Neural cell (in vitro differentiated cells): ENCODE measurements around the gene JAG2. TPM values are rescaled to one million over a fixed set of nuclear protein-coding genes. Genes with fewer than 3 reads are reported as not detected.

Experiments used
- H2AFZ ChIP-seq: fragments of 200-600, 300-800 bp; sonication (generic), shearing (Covaris generic); 2 replicates; pipeline ENCODE4 v1.6.0; 2014; ENCODE audit warnings: low read depth, mild to moderate bottlenecking, antibody characterized with exemption, low read length, moderate library complexity
- H3F3A ChIP-seq: fragments of 200-600 bp; shearing (Covaris generic); 2 replicates; pipeline ENCODE4 v1.6.1; 2016; ENCODE audit warnings: mild to moderate bottlenecking, moderate library complexity, mixed read lengths, antibody characterized with exemption, low read length; ENCODE audit not compliant: insufficient read depth, poor library complexity, severe bottlenecking
- H3K27ac ChIP-seq: fragments of 200-600, 300-800 bp; sonication (generic), shearing (Covaris generic); 2 replicates; pipeline ENCODE4 v1.5.1; 2014; ENCODE audit warnings: mild to moderate bottlenecking, low read length, moderate library complexity
- H3K27me3 ChIP-seq: fragments of 300-800, 200-600 bp; sonication (generic), shearing (Covaris generic); 2 replicates; pipeline ENCODE4 v1.6.0; 2014; ENCODE audit warnings: mild to moderate bottlenecking, low read depth, low read length, moderate library complexity; ENCODE audit not compliant: insufficient read depth
- H3K36me3 ChIP-seq: fragments of 300-800, 200-600 bp; sonication (generic), shearing (Covaris generic); 2 replicates; pipeline ENCODE4 v1.5.1; 2014; ENCODE audit warnings: mild to moderate bottlenecking, antibody characterized with exemption, low read length, moderate library complexity; ENCODE audit not compliant: insufficient read depth
- H3K4me2 ChIP-seq: fragments of 300-800, 200-600 bp; sonication (generic), shearing (Covaris generic); 2 replicates; pipeline ENCODE4 v1.6.0; 2014; ENCODE audit warnings: mild to moderate bottlenecking, low read length
- H3K4me3 ChIP-seq: fragments of 300-800, 200-600 bp; sonication (generic), shearing (Covaris generic); 2 replicates; pipeline ENCODE4 v1.5.1; 2014; ENCODE audit warnings: mild to moderate bottlenecking, low read length, moderate library complexity
- H3K79me2 ChIP-seq: fragments of 200-600 bp; shearing (Covaris generic); replicated peaks from 2 replicates; pipeline ENCODE4 v1.6.0; 2014; ENCODE audit warnings: mild to moderate bottlenecking, low read length, moderate library complexity; ENCODE audit not compliant: insufficient read depth
- H3K9ac ChIP-seq: fragments of 300-800, 200-600 bp; sonication (generic), shearing (Covaris generic); 2 replicates; pipeline ENCODE4 v1.6.1; 2016; ENCODE audit warnings: mild to moderate bottlenecking, low read length, mixed read lengths
- H3K9me2 ChIP-seq: fragments of 200-600 bp; shearing (Covaris generic); 2 replicates; pipeline ENCODE4 v1.6.1; 2016; ENCODE audit warnings: mild to moderate bottlenecking, low read length, mixed read lengths; ENCODE audit not compliant: insufficient read depth
- H3K9me3 ChIP-seq: fragments of 200-600, 300-800 bp; sonication (generic), shearing (Covaris generic); 2 replicates; pipeline ENCODE4 v1.6.1; 2016; ENCODE audit warnings: mild to moderate bottlenecking, mixed run types, low read length, moderate library complexity, mixed read lengths
- H4K20me1 ChIP-seq: fragments of 200-600 bp; shearing (Covaris generic); 2 replicates; pipeline ENCODE4 v1.6.1; 2016; ENCODE audit warnings: mild to moderate bottlenecking, mixed run types; ENCODE audit not compliant: insufficient read depth
- CTCF ChIP-seq: fragments of 450-650 bp; IDR thresholded peaks from 2 replicates; pipeline ENCODE4 v1.5.1; 2014; ENCODE audit warnings: antibody characterized with exemption, mild to moderate bottlenecking, moderate library complexity; ENCODE audit not compliant: poor library complexity, severe bottlenecking
- EP300 ChIP-seq: fragments of 450-650 bp; conservative IDR thresholded peaks from 2 replicates; pipeline ENCODE4 v1.6.1; 2014; ENCODE audit warnings: antibody characterized with exemption, mild to moderate bottlenecking, moderate library complexity; ENCODE audit not compliant: poor library complexity, severe bottlenecking
- EZH2 ChIP-seq: fragments of 200-600, 300-800 bp; shearing (Covaris generic), sonication (generic); IDR thresholded peaks from 2 replicates; pipeline ENCODE4 v1.6.1; 2014; ENCODE audit warnings: antibody characterized with exemption, low read length, borderline replicate concordance, mild to moderate bottlenecking; ENCODE audit not compliant: insufficient read depth, poor library complexity, severe bottlenecking
- MXI1 ChIP-seq: fragments of 450-650 bp; conservative IDR thresholded peaks from 2 replicates; pipeline ENCODE4 v1.6.1; 2014; ENCODE audit warnings: antibody characterized with exemption, mild to moderate bottlenecking; ENCODE audit not compliant: poor library complexity, severe bottlenecking
- POLR2AphosphoS5 ChIP-seq: IDR thresholded peaks from 2 replicates; pipeline ENCODE4 v1.6.1; 2012
- RAD21 ChIP-seq: fragments of 450-650 bp; conservative IDR thresholded peaks from 2 replicates; pipeline ENCODE4 v1.6.1; 2014; ENCODE audit warnings: antibody characterized with exemption, mild to moderate bottlenecking, moderate library complexity
- REST ChIP-seq: IDR thresholded peaks from 2 replicates; pipeline ENCODE4 v1.6.1; 2012; ENCODE audit warnings: borderline replicate concordance
- SMC3 ChIP-seq: fragments of 450-650 bp; conservative IDR thresholded peaks from 2 replicates; pipeline ENCODE4 v1.6.1; 2014; ENCODE audit warnings: antibody characterized with exemption, mild to moderate bottlenecking, moderate library complexity; ENCODE audit not compliant: poor library complexity
- TAF1 ChIP-seq: IDR thresholded peaks from 2 replicates; pipeline ENCODE4 v1.6.1; 2012; ENCODE audit warnings: low read depth
- polyA plus RNA-seq: library from polyadenylated mRNA; depleted of rRNA; stranded (reverse); fragments of >200 nt; gene quantifications from 2 replicates; pipeline ENCODE4 v1.2.3, GENCODE V29; 2014

JAG2 gene
- polyA plus RNA-seq, 1 donor from 2014 or later, result 20.3 TPM

DNA sequence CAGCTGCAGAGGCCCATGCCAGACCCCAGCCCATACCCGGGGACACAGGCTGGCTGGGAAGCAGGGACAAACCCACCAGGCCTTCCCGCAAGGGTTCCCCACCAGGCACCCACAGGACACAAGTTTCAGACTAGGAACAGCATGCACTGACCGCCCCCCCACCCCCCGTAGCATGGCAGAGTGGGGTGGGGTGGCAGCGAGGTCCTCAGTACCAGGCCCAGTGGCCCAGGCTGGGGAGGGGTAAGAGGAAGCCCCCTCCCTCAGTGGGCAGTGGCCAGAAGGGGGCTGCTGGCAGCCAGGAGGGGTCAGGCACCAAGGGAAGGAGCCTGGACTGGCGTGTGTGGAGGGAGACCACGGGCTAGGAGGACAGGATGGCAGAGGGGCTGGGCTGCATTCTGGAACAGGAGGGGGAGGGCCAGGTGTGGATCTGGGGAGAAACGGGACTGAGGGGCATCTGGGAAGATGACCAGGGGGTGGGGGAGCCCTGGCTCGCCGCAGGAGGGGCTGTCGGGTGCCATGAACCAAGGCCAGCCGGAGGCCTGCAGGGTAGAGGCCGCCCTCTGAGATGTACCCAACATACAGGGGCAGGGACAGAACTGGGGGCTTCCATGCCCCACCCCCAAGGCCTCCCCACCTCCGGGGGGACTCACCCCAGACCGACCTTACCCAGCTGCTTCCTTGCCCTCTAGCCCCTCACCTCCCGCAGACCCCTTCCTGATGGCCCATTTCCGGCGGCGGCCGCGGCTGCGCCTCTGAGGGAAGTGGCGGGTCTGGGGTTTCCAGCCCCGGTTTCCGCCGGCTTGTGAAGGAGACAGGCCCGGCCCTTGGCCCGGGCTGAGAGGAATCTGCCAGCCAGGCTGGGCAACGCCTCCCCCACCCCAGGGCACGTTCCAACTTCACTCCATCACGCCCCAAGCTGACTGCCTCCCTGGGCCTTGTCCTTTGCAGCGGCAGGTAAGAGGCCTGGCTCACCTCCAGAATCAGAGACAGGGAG lies 5.6 kb upstream of the JAG2 start:
- Histone ChIP-seq H4K20me1 (no peaks in the 10 kb centered on the region), H3K36me3 (no peaks in the 10 kb centered on the region), H3K9ac (no peak overlapping the region), H3K4me3 (no peak overlapping the region), H3K27me3 (no peaks in the 10 kb centered on the region), H3K9me3 (no peaks in the 10 kb centered on the region), H2AFZ (no peak overlapping the region), H3K9me2 (no peaks in the 10 kb centered on the region), H3K79me2 (no peaks in the 10 kb centered on the region), H3K27ac (no peak overlapping the region), H3F3A (no peaks in the 10 kb centered on the region), H3K4me2 (no peak overlapping the region)
- TF ChIP-seq CTCF, result no peak
- no peak for TF ChIP-seq MXI1
- TF ChIP-seq POLR2AphosphoS5, result no peak
- TF ChIP-seq TAF1, result no peak
- no peak for TF ChIP-seq EP300
- TF ChIP-seq RAD21, result no peak
- TF ChIP-seq REST, result no peak
- TF ChIP-seq EZH2, result no peak
- TF ChIP-seq SMC3, result no peak

DNA sequence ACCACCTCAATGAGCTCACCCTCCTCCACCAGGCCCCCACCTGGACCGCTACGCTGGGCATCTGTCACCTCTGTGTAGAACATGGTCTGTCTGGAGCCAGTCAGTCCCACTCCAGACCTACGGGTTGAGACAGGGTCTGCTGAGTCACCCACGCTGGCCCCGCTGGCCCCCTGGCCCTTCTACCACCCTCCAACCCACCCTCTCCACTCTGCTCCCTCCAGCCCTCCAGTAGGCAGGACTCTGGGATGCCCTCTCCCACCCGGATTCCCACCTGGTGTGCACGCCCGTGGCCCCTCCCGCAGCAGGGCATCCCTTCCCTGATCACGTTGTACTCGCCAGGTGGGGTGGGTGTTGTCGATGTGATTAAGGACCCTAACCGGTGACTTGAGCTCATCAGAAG lies 4.6 kb upstream of the JAG2 start:
- H3F3A ChIP-seq, result no peaks in the 10 kb centered on the region
- H3K9ac ChIP-seq, result no peak overlapping the region
- H2AFZ ChIP-seq, result no peak overlapping the region
- TF ChIP-seq RAD21 (no peak), POLR2AphosphoS5 (no peak), REST (no peak)
- no peaks in the 10 kb centered on the region for H3K9me3 ChIP-seq
- H3K9me2 ChIP-seq, result no peaks in the 10 kb centered on the region
- H3K4me2 ChIP-seq, result no peak overlapping the region
- no peak overlapping the region for H3K27ac ChIP-seq
- no peaks in the 10 kb centered on the region for H4K20me1 ChIP-seq
- no peaks in the 10 kb centered on the region for H3K36me3 ChIP-seq
- H3K79me2 ChIP-seq, result no peaks in the 10 kb centered on the region
- H3K4me3 ChIP-seq, result no peak overlapping the region
- H3K27me3 ChIP-seq, result no peaks in the 10 kb centered on the region
